ENCODE measurements around the gene NUP210.

The NUP210 gene

DNA sequence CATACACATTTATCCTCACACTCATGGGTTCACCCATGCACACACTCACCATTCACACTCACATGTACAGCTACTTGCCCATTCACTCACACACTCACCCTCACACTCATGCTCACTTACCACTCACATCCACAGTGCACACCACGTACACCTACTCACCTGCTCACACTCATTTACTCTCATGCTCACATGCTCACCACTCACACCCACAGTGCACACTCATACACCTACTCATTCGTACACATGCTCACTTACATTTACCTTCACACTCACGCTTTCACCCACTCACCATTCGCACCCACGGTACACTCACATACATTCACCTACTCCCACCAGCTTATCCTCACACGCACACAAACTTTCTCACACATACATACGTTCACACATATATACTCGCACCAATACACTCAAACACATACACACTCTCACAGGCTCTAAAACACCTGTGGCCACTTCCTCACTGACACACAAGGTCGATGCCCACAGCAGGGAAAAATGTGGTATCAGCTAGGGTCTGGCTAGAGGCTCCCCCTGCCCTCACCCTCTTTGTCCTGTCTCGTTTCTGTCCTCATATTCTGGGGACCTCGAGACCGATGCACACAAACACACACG lies 46.0 kb downstream of the NUP210 start:
- no peak for TF ChIP-seq TAF1 (IDR thresholded peaks at IDR 0.05; ENCODE audit: borderline replicate concordance, insufficient read depth, low read length)
- TF ChIP-seq, protein P1, sequence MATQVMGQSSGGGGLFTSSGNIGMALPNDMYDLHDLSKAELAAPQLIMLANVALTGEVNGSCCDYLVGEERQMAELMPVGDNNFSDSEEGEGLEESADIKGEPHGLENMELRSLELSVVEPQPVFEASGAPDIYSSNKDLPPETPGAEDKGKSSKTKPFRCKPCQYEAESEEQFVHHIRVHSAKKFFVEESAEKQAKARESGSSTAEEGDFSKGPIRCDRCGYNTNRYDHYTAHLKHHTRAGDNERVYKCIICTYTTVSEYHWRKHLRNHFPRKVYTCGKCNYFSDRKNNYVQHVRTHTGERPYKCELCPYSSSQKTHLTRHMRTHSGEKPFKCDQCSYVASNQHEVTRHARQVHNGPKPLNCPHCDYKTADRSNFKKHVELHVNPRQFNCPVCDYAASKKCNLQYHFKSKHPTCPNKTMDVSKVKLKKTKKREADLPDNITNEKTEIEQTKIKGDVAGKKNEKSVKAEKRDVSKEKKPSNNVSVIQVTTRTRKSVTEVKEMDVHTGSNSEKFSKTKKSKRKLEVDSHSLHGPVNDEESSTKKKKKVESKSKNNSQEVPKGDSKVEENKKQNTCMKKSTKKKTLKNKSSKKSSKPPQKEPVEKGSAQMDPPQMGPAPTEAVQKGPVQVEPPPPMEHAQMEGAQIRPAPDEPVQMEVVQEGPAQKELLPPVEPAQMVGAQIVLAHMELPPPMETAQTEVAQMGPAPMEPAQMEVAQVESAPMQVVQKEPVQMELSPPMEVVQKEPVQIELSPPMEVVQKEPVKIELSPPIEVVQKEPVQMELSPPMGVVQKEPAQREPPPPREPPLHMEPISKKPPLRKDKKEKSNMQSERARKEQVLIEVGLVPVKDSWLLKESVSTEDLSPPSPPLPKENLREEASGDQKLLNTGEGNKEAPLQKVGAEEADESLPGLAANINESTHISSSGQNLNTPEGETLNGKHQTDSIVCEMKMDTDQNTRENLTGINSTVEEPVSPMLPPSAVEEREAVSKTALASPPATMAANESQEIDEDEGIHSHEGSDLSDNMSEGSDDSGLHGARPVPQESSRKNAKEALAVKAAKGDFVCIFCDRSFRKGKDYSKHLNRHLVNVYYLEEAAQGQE (IDR thresholded peaks at IDR 0.05; ENCODE audit: insufficient read depth in 1 of 2, low read depth in 2 of 2, low read length in 2 of 2), result no peak
- TF ChIP-seq POLR2AphosphoS5 (IDR thresholded peaks at IDR 0.05; ENCODE audit: low read depth, low read length), result no peak
- TF ChIP-seq SIN3A (IDR thresholded peaks at IDR 0.05; ENCODE audit: borderline replicate concordance, insufficient read depth, low read length), result no peak
- no peak for TF ChIP-seq FOXP2 (optimal IDR thresholded peaks at IDR 0.05; ENCODE audit: borderline replicate concordance, extremely low read depth, extremely low read length, insufficient read depth)

DNA sequence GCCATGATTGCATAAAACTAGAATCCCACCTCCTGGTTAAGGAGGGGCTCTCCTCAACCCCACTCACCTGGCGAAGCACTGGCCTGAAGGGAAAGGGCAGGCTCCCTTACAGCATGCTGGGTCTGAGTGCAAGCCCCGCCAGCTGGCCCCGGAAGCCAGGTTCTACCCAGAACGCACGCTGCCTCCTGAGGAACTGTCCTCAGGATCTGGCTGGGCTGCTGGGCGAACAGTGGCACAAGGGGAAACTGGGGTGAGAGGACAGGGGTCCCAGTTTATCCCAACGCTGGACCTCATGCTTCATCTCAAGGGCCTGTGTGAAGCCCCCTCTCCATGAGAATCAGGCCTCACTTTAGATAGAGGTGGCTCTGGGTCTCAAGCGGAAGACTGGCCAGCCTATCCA lies 47.5 kb downstream of the NUP210 start:
- TF ChIP-seq TAF1 (IDR thresholded peaks at IDR 0.05; ENCODE audit: borderline replicate concordance, insufficient read depth, low read length), result no peak
- TF ChIP-seq SIN3A (IDR thresholded peaks at IDR 0.05; ENCODE audit: borderline replicate concordance, insufficient read depth, low read length), result no peak
- TF ChIP-seq POLR2AphosphoS5 (IDR thresholded peaks at IDR 0.05; ENCODE audit: low read depth, low read length), result no peak
- TF ChIP-seq, protein P1 (IDR thresholded peaks at IDR 0.05; ENCODE audit: insufficient read depth in 1 of 2, low read depth in 2 of 2, low read length in 2 of 2), result no peak
- no peak for TF ChIP-seq FOXP2 (optimal IDR thresholded peaks at IDR 0.05; ENCODE audit: borderline replicate concordance, extremely low read depth, extremely low read length, insufficient read depth)

DNA sequence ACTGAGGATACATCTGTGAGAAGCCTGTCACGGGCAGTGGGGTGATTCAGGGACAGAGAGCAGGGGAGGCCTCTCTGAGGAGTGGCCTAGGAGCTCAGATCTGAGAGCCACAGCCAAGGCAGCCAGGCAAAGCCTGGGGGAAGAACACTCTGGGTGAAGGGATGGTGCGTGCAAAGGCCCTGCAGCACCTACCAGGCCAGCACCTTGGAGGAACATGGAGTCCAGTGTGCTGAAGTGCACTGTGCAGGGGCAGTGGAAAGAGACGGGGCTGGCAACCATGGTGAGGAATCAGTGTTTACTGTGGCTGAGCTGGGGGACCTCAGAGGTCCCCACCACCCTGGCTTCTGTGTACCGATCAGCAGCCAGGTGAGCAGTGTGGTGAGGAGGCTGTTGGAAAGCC lies 48.0 kb downstream of the NUP210 start:
- TF ChIP-seq POLR2AphosphoS5 (IDR thresholded peaks at IDR 0.05; ENCODE audit: low read depth, low read length), result no peak

DNA sequence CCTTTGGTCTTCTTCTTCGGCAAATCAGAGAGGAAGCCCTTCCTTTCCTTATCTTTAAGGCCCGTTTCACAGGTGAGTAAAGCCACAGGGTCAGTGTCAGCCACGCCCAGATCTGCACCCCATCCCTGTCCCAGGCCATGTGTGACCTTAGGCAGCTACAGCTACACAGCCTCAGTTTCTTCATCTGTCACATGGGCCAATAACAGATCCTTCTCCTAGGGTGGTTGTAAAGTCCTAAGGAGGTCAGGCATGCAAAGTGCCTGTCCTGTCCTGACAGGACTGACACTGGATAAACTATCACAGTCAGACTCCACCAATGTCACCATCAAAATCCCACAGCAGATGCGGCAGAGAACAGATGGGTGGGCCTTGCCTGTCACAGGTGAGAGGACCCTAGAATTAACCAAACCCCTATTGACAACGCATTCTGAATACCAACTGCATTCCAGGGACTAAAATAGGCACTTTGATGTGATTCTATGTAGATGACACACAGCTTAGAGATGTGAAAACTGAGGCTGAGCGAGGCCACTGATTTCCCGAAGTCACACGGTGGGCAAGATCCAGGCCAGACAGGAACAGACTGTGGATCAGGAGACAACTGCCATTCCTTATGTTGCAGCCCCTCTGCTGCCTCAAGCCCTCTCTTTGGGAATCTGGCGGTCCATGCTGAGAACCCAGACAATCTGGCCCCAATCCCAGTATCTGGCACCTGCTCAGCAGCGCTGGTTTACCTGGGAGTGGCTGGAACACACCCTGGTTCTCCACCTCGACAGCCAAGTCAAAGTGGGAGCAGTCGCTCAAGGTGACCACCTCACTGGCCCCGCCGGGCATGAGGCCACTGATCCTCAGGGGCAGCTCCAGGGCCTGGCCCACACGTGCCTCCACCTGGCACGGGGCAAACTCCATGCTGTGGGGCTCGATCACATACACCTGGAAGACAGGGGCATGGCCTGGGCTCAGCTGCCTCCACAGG lies 48.7 kb downstream of the NUP210 start:
- TF ChIP-seq FOXP2 (optimal IDR thresholded peaks at IDR 0.05; ENCODE audit: borderline replicate concordance, extremely low read depth, extremely low read length, insufficient read depth) (no peak), SIN3A (IDR thresholded peaks at IDR 0.05; ENCODE audit: borderline replicate concordance, insufficient read depth, low read length) (no peak), POLR2AphosphoS5 (IDR thresholded peaks at IDR 0.05; ENCODE audit: low read depth, low read length) (no peak), TAF1 (IDR thresholded peaks at IDR 0.05; ENCODE audit: borderline replicate concordance, insufficient read depth, low read length) (no peak)
- TF ChIP-seq, protein P1 (IDR thresholded peaks at IDR 0.05; ENCODE audit: insufficient read depth in 1 of 2, low read depth in 2 of 2, low read length in 2 of 2), result no peak

DNA sequence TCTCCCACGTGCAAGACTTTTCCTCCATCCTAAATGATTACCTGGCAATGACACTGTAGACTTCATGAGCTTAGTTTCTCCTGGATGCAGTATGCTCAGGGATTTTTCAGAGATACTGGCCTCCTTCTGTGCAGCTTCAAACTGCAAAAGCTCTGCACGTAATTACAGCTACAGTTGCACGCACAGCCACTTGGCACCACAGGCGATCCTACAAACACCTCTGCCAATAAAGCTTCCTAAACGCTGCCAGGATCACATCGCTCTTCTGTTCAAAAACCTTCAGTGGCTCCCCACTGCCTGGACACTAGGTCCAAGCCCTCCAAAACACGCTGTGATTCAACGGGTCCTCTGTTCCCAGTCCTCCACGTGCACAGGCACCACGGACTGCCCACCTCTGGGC lies 49.5 kb downstream of the NUP210 start:
- no peak for TF ChIP-seq SIN3A (IDR thresholded peaks at IDR 0.05; ENCODE audit: borderline replicate concordance, insufficient read depth, low read length)
- no peak for TF ChIP-seq FOXP2 (optimal IDR thresholded peaks at IDR 0.05; ENCODE audit: borderline replicate concordance, extremely low read depth, extremely low read length, insufficient read depth)
- TF ChIP-seq POLR2AphosphoS5 (IDR thresholded peaks at IDR 0.05; ENCODE audit: low read depth, low read length), result no peak
- TF ChIP-seq, protein P1 (IDR thresholded peaks at IDR 0.05; ENCODE audit: insufficient read depth in 1 of 2, low read depth in 2 of 2, low read length in 2 of 2), result no peak
- TF ChIP-seq TAF1 (IDR thresholded peaks at IDR 0.05; ENCODE audit: borderline replicate concordance, insufficient read depth, low read length), result no peak

Data from PFSK-1 (cell line).